Lung (tissue), 12 donors: ENCODE results near the gene SCAPER. TPM values are rescaled to one million over a fixed set of nuclear protein-coding genes. Genes with fewer than 3 reads are reported as not detected.

Experiments used
- ATAC-seq: fragments of 200-7000 bp; cut with Tn5 transposase; one replicate; pipeline ENCODE4 v1.9.1; 2020; ENCODE audit warnings: moderate number of reproducible peaks; ENCODE audit not compliant: insufficient read depth, low FRiP score
- DNase-seq, 3 donors: peaks; one replicate each; pipeline ENCODE4 v3.0.0-alpha.2; 2013 to 2017
- H3K27ac ChIP-seq, 2 donors: one replicate each; pipeline ENCODE4 v1.5.1; 2013; ENCODE audit warnings: mild to moderate bottlenecking in 2 of 2, moderate library complexity in 2 of 2, control low read depth in 1 of 2, inconsistent platforms in 1 of 2, low read depth in 1 of 2, low read length in 1 of 2
- H3K27me3 ChIP-seq, 3 donors: one replicate each; pipeline ENCODE4 v1.5.1; 2013; ENCODE audit warnings: low read length in 2 of 3; ENCODE audit not compliant: control insufficient read depth in 3 of 3, insufficient read depth in 3 of 3
- H3K36me3 ChIP-seq, 4 donors: one replicate each; pipeline ENCODE4 v1.5.1; 2013; ENCODE audit warnings: low read length in 4 of 4, mild to moderate bottlenecking in 1 of 4, moderate library complexity in 1 of 4; ENCODE audit not compliant: control insufficient read depth in 4 of 4, insufficient read depth in 4 of 4
- H3K4me1 ChIP-seq, 5 donors: one replicate each; pipeline ENCODE4 v1.5.1; 2013; ENCODE audit warnings: low read length in 5 of 5, mild to moderate bottlenecking in 2 of 5, moderate library complexity in 1 of 5; ENCODE audit not compliant: control insufficient read depth in 5 of 5, insufficient read depth in 5 of 5
- H3K4me3 ChIP-seq: one replicate; pipeline ENCODE4 v1.5.1; 2013; ENCODE audit warnings: mild to moderate bottlenecking, control low read depth, moderate library complexity
- H3K9ac ChIP-seq, 2 donors: one replicate each; pipeline ENCODE4 v1.5.1; 2013; ENCODE audit warnings: low read length in 2 of 2, control low read depth in 1 of 2; ENCODE audit not compliant: insufficient read depth in 1 of 2
- H3K9me3 ChIP-seq, 4 donors: one replicate each; pipeline ENCODE4 v1.5.1; 2013; ENCODE audit warnings: low read length in 3 of 4, mild to moderate bottlenecking in 1 of 4, moderate library complexity in 1 of 4; ENCODE audit not compliant: control insufficient read depth in 4 of 4, insufficient read depth in 3 of 4
- CTCF ChIP-seq: IDR thresholded peaks from 2 replicates; pipeline ENCODE4 v1.5.1; 2012; ENCODE audit warnings: mild to moderate bottlenecking; ENCODE audit errors: control extremely low read depth, extremely low read depth
- WGBS, 2 donors: extraction: QIAGEN DNeasy Blood & Tissue Kit; methylation state at CpG; one replicate each; pipeline ENCODE4 v1.1.7; 2013; 5-methylcytosine and 5-hydroxymethylcytosine counted together
- polyA plus RNA-seq, 2 donors: library from polyadenylated mRNA; stranded (reverse); fragments of 200-250 nt; gene quantifications; one replicate each; pipeline ENCODE4 v1.2.1, GENCODE V29; 2013
- total RNA-seq, 2 donors: library from RNA; depleted of rRNA in 1 of 2; stranded (reverse); fragments of >200 nt in 1 of 2; gene quantifications; one replicate each; pipeline ENCODE4 v1.2.1, GENCODE V29; 2014 to 2021
- donor health status: control.
- donor health status: control.
- donor health status: Bipolar disorder and iron deficiency.
- donor health status: healthy.
- donor health status: DM: yes; HTN: yes; CAD: no.

SCAPER gene
- total and polyA plus RNA-seq, 4 donors = 3.9 to 40.2 (median 19.5) TPM

- Histone ChIP-seq H3K36me3 (peaks cover 0 to 3% (median 0%) of the 10 kb centered on the region in 4 donors), H3K9me3 (peaks cover 0 to 3% (median under 1%) of the 10 kb centered on the region in 4 donors), H3K4me1 (peaks cover 0 to 6% (median 0%) of the 10 kb centered on the region in 5 donors), H3K9ac (no peak overlapping the region), H3K27ac (no peak overlapping the region), H3K4me3 (no peak overlapping the region), H3K27me3 (no peaks in the 10 kb centered on the region)
- no peak for ATAC-seq
- no peak for TF ChIP-seq CTCF
- WGBS, 2 donors = 93 to 97% methylated on average over 2 of the region's 2 CpGs
- DNase-seq = no peak
Measured at GRCh38 chr15:76684002-76684401, 221.1 kb downstream of the SCAPER start.

GRCh38 chr15:76682833-76683232 is 222.3 kb downstream of the SCAPER start:
- H3K27me3 ChIP-seq = no peaks in the 10 kb centered on the region
- peaks cover 0 to 6% (median 0%) of the 10 kb centered on the region in 5 donors for H3K4me1 ChIP-seq
- no peak overlapping the region for H3K27ac ChIP-seq
- ATAC-seq (no peak), DNase-seq (no peak)
- H3K4me3 ChIP-seq = no peak overlapping the region
- peaks cover 0 to 3% (median under 1%) of the 10 kb centered on the region in 4 donors for H3K9me3 ChIP-seq
- TF ChIP-seq CTCF = no peak
- no peak overlapping the region for H3K9ac ChIP-seq
- 95 to 97% methylated on average over 3 of the region's 3 CpGs for WGBS, 2 donors
- peaks cover 0 to 3% (median 0%) of the 10 kb centered on the region in 4 donors for H3K36me3 ChIP-seq

- no peak for ATAC-seq
- Histone ChIP-seq H3K4me3 (no peak overlapping the region), H3K9ac (no peak overlapping the region), H3K4me1 (peaks cover 0 to 6% (median 0%) of the 10 kb centered on the region in 5 donors), H3K36me3 (peaks cover 0 to 3% (median 0%) of the 10 kb centered on the region in 4 donors), H3K27me3 (no peaks in the 10 kb centered on the region), H3K27ac (no peak overlapping the region), H3K9me3 (peaks cover 0 to 3% (median under 1%) of the 10 kb centered on the region in 4 donors)
- WGBS, 2 donors = 73 to 86% methylated on average over 7 of the region's 7 CpGs
- DNase-seq = no peak
- TF ChIP-seq CTCF = no peak
Measured at GRCh38 chr15:76682259-76682658, 222.9 kb downstream of the SCAPER start.

- H3K4me3 ChIP-seq = no peak overlapping the region
- peaks cover 0 to 6% (median 0%) of the 10 kb centered on the region in 5 donors for H3K4me1 ChIP-seq
- no peaks in the 10 kb centered on the region for H3K27me3 ChIP-seq
- H3K9ac ChIP-seq = no peak overlapping the region
- H3K9me3 ChIP-seq = peaks cover 0 to 2% (median 0%) of the 10 kb centered on the region in 4 donors
- DNase-seq = no peak
- ATAC-seq = no peak
- whole genome bisulfite sequencing, 2 donors = 82 to 89% methylated on average over 1 of the region's 1 CpG
- no peak overlapping the region for H3K27ac ChIP-seq
- no peak for TF ChIP-seq CTCF
- H3K36me3 ChIP-seq = peaks cover 0 to 3% (median 0%) of the 10 kb centered on the region in 4 donors
Measured at GRCh38 chr15:76678766-76679165, 226.4 kb downstream of the SCAPER start.
